Measurements from ENCODE around the gene B3GNT4. TPM values are rescaled to one million over a fixed set of nuclear protein-coding genes. Genes with fewer than 3 reads are reported as not detected.
"Not testable (repeated sequence)": the region's sequence is repeated elsewhere in the genome, so short reads cannot be mapped to it uniquely, and the experiment has no call there.

B3GNT4 gene
- total and polyA plus RNA-seq, 2 of the 8 experiments (the other 6 are each of a cell fraction or from before 2014, with no cell fraction given) = 1.1 to 1.4 TPM

DNA sequence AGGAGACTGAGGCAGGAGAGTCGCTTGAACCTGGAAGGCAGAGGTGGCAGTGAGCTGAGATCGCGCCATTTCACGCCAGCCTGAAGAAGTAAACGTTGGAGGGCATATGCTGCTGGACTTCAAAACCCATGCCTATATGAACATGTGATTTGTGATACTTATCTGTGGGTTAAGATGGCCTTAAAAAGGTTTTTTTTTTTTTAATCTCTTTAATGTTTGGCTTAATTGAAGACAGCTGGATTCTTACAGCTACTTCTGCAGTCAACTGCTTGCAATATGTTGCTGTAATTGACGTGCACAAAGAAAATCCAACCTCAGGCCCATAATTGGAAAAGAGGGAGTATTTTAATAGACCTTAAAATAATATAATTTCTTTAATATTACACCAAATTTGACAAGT lies 1.5 kb upstream of the B3GNT4 start (continued):
- TF ChIP-seq SAP30 (IDR thresholded peaks at IDR 0.05; ENCODE audit: insufficient read depth, insufficient replicate concordance, low read length) (no peak), BACH1 (IDR thresholded peaks at IDR 0.05; ENCODE audit: low read length) (no peak), HDAC2 (IDR thresholded peaks at IDR 0.05; ENCODE audit: borderline replicate concordance in 1 of 2, low read depth in 2 of 2, low read length in 2 of 2) (no peak), RBBP5 (IDR thresholded peaks at IDR 0.05; ENCODE audit: borderline replicate concordance, low read depth, low read length) (no peak)
- TF ChIP-seq, protein P1, sequence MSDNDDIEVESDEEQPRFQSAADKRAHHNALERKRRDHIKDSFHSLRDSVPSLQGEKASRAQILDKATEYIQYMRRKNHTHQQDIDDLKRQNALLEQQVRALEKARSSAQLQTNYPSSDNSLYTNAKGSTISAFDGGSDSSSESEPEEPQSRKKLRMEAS (IDR thresholded peaks at IDR 0.05) = no peak

DNA sequence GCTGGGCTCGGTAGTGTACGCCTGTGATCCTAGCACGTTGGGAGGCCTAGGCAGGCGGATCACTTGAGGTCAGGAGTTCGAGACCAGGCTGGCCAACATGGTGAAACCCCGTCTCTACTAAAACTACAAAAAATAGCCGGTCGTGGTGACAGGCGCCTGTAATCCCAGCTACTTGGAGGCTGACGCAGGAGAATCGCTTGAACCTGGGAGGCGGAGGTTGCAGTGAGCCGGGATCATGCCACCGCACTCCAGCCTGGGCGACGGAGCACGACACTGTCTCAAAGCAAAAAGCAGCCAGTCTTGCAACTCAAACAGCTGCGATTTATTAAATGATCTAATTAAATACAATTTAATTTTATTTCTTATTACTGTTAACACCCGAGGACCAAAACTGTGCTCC lies 698 bp upstream of the B3GNT4 start:
- H3K4ac ChIP-seq (replicated peaks; ENCODE audit: insufficient read length, low read depth, low read length); H4K5ac ChIP-seq (ENCODE audit: insufficient read length, low read depth, low read length); H3K14ac ChIP-seq (ENCODE audit: insufficient read length); H3K4me1 ChIP-seq (replicated peaks in 1 of 4; ENCODE audit: control insufficient read depth in 3 of 4, insufficient read depth in 4 of 4, low read length in 3 of 4); H3K9ac ChIP-seq (replicated peaks in 1 of 4; ENCODE audit: extremely low read depth in 1 of 4, low read depth in 3 of 4, low read length in 3 of 4); H2BK12ac ChIP-seq (ENCODE audit: low read depth, low read length); H3K56ac ChIP-seq (replicated peaks; ENCODE audit: insufficient read length, low read depth, low read length); H3K23ac ChIP-seq (ENCODE audit: insufficient read length); H2BK120ac ChIP-seq (replicated peaks; ENCODE audit: low read depth, low read length); FAIRE-seq; H2BK20ac ChIP-seq (ENCODE audit: low read length); H2AK5ac ChIP-seq (ENCODE audit: low read depth, low read length); H3K9me3 ChIP-seq (ENCODE audit: insufficient read depth in 2 of 2, low read depth in 1 of 2, low read length in 1 of 2); H4K8ac ChIP-seq (ENCODE audit: extremely low read depth, insufficient read depth, low read length); H3K23me2 ChIP-seq (ENCODE audit: low read depth, low read length); H2BK5ac ChIP-seq (ENCODE audit: low read depth, low read length); H2BK15ac ChIP-seq (ENCODE audit: low read length); H4K91ac ChIP-seq (replicated peaks; ENCODE audit: insufficient read length, low read length); H3K79me2 ChIP-seq (ENCODE audit: control insufficient read depth in 1 of 2, insufficient read depth in 2 of 2, low read length in 2 of 2); H3K79me1 ChIP-seq (ENCODE audit: low read depth, low read length); H3K27ac ChIP-seq (ENCODE audit: low read depth, low read length); DNase-seq (ENCODE audit: low read depth in 1 of 2, low spot score in 2 of 2): not testable (repeated sequence)
- Histone ChIP-seq H3K36me3 (ENCODE audit: control insufficient read depth in 2 of 4, insufficient read depth in 4 of 4, low read length in 3 of 4) (peaks cover 0 to 13% (median 7%) of the 10 kb centered on the region in 4 experiments; a peak in 5 of 8 replicates), H4K20me1 (replicated peaks in 1 of 2; ENCODE audit: control insufficient read depth in 1 of 2, insufficient read depth in 2 of 2, low read length in 2 of 2) (peaks cover 8 to 14% of the 10 kb centered on the region in 2 experiments), H3K4me2 (ENCODE audit: insufficient read depth in 1 of 2, low read depth in 2 of 2, low read length in 2 of 2) (peak overlapping the region; percentile 60 to 98), H2AFZ (ENCODE audit: low read length) (0 out of 2 replicates have a peak overlapping the region, but pooled peaks have one; percentile 97), H3K27me3 (replicated peaks in 1 of 4; ENCODE audit: control insufficient read depth in 3 of 4, extremely low read depth in 1 of 4, insufficient read depth in 3 of 4, low read length in 3 of 4) (peaks cover 9 to 44% (median 27%) of the 10 kb centered on the region in 4 experiments; a peak in 6 of 7 replicates), H3K4me3 (ENCODE audit: extremely low read depth in 1 of 4, insufficient read depth in 2 of 4, low read depth in 3 of 4, low read length in 4 of 4) (peak overlapping the region; percentile 29 to 74 (median 54); a peak in 7 of 8 replicates), H3K18ac (ENCODE audit: extremely low read depth, low read length) (peak overlapping the region; percentile 5; the same call in 1 of the 2 replicates)
- POLR2A ChIA-PET (ENCODE audit: partially characterized antibody) = interaction anchor here (0.8 to 17.6 kb wide), 3 partner anchors 9 to 363 kb away, joined by 3 to 230 read pairs (median 4); partner anchors contain the start of gene DIABLO
- CTCF ChIA-PET (ENCODE audit: partially characterized antibody) = interaction anchor here (1.1 to 4.0 kb wide), 3 partner anchors 9 to 65 kb away, joined by 3 to 18 read pairs (median 3); no protein-coding TSS in a partner anchor
- 69% methylated on average over 18 of the region's 19 CpGs; no CpG with 5 or more reads in 1 of the 2 experiments for WGBS, 2 experiments (ENCODE audit: extremely low coverage in 1 of 2, insufficient coverage in 1 of 2, insufficient read length in 1 of 2, insufficient replicate concordance in 2 of 2, low coverage in 1 of 2, low lambda C conversion rate in 2 of 2, missing lambda C conversion rate in 1 of 2)

All from H1 (cell line).